Common myeloid progenitor, CD34-positive (primary cell): ENCODE results near the gene SOS2.
A peak's percentile ranks its signal among the peaks of the same experiment; 100 is the strongest.

Source experiments
- CTCF ChIA-PET: fragments of 350-600 bp; sonication (Branson Sonifier 250); formaldehyde crosslinking; loops from one replicate; lab custom pipeline; 2021; ENCODE audit warnings: antibody characterized with exemption; lab: Charles Lee
- POLR2A ChIA-PET: fragments of 350-600 bp; sonication (Branson Sonifier 250); formaldehyde crosslinking; loops from one replicate; lab custom pipeline; 2021; ENCODE audit warnings: antibody characterized with exemption; lab: Charles Lee
- DNase-seq, 3 donors: peaks; one replicate each; pipeline versions ENCODE4 v3.0.0 to v3.0.0-alpha.2; 2013
- H3K27ac ChIP-seq, 2 experiments: 1 replicate in 1 of 2; 2 replicates in 1 of 2; pipeline ENCODE4 v1.7.0; 2013; ENCODE audit warnings: inconsistent platforms in 2 of 2, low read length in 2 of 2, mild to moderate bottlenecking in 2 of 2, low read depth in 1 of 2, moderate library complexity in 1 of 2; ENCODE audit not compliant: severe bottlenecking in 2 of 2, insufficient read depth in 1 of 2, poor library complexity in 1 of 2
- H3K27me3 ChIP-seq, 5 experiments: replicated peaks in 2 of 5; 1 replicate in 3 of 5; 2 replicates in 2 of 5; pipeline versions ENCODE4 v1.6.1 to v1.7.0; 2013; ENCODE audit warnings: low read length in 4 of 5, mild to moderate bottlenecking in 2 of 5, moderate library complexity in 2 of 5, inconsistent platforms in 1 of 5; ENCODE audit not compliant: insufficient read depth in 5 of 5, control insufficient read depth in 4 of 5
- H3K36me3 ChIP-seq, 4 experiments: 1 replicate in 2 of 4; 2 replicates in 2 of 4; pipeline versions ENCODE4 v1.6.1 to v1.7.0; 2013; ENCODE audit warnings: low read length in 3 of 4, control low read depth in 1 of 4, mild to moderate bottlenecking in 1 of 4; ENCODE audit not compliant: control insufficient read depth in 4 of 4, insufficient read depth in 4 of 4
- H3K4me1 ChIP-seq, 4 experiments: 1 replicate in 3 of 4; 2 replicates in 1 of 4; pipeline versions ENCODE4 v1.6.1 to v1.7.1; 2013; ENCODE audit warnings: low read length in 3 of 4, mild to moderate bottlenecking in 3 of 4, control low read depth in 1 of 4, inconsistent platforms in 1 of 4, moderate library complexity in 1 of 4; ENCODE audit not compliant: control insufficient read depth in 4 of 4, insufficient read depth in 4 of 4; ENCODE audit errors: control extremely low read depth in 1 of 4
- H3K4me3 ChIP-seq, 7 experiments: 1 replicate in 4 of 7; 2 replicates in 3 of 7; pipeline versions ENCODE4 v1.5.1 to v1.7.0; 2013; ENCODE audit warnings: mild to moderate bottlenecking in 7 of 7, low read length in 6 of 7, moderate library complexity in 6 of 7, inconsistent platforms in 2 of 7, low read depth in 2 of 7, control low read depth in 1 of 7; ENCODE audit not compliant: insufficient read depth in 4 of 7, control insufficient read depth in 1 of 7; ENCODE audit errors: extremely low read depth in 1 of 7
- H3K9me3 ChIP-seq, 5 experiments: 1 replicate in 4 of 5; 2 replicates in 1 of 5; pipeline versions ENCODE4 v1.6.1 to v1.7.1; 2013; ENCODE audit warnings: low read length in 4 of 5, mild to moderate bottlenecking in 2 of 5, inconsistent platforms in 1 of 5, low read depth in 1 of 5, moderate library complexity in 1 of 5; ENCODE audit not compliant: control insufficient read depth in 4 of 5, insufficient read depth in 2 of 5; ENCODE audit errors: control extremely low read depth in 1 of 5
- WGBS: methylation state at CpG from one replicate; pipeline ENCODE4 v1.1.5; 2013; ENCODE audit not compliant: insufficient coverage; 5-methylcytosine and 5-hydroxymethylcytosine counted together

The SOS2 gene

DNA sequence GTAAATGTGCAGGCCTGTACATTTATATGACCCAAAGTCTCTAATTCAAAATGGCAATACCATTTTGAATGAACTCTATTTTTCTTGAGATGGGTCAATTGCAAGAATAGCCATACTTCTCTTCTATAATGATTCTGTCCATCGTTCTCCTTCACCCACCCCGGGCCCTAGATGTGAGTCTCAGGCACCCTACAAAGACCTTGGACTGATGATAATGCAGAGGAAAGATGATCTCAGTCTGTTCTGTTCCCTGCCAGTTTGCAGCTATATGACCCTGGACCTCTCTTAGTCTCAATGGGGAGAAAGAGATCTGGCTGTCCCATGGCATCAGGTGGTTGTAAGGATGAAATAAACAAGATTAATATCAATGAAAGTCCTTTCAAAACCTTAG lies 145.1 kb downstream of the SOS2 start:
- Histone ChIP-seq H3K36me3 (no peaks in the 10 kb centered on the region), H3K9me3 (no peaks in the 10 kb centered on the region), H3K4me3 (no peak overlapping the region), H3K4me1 (peaks cover 0 to 26% (median 10%) of the 10 kb centered on the region in 4 experiments), H3K27me3 (no peaks in the 10 kb centered on the region), H3K27ac (no peak overlapping the region)
- 100% methylated on average over 2 of the region's 2 CpGs for WGBS
- POLR2A ChIA-PET: no interaction called here
- CTCF ChIA-PET: interaction anchor here (0.9 to 2.8 kb wide), 4 partner anchors 11 to 221 kb away, joined by 3 to 13 read pairs (median 5); no protein-coding TSS in a partner anchor
- DNase-seq: no peak

DNA sequence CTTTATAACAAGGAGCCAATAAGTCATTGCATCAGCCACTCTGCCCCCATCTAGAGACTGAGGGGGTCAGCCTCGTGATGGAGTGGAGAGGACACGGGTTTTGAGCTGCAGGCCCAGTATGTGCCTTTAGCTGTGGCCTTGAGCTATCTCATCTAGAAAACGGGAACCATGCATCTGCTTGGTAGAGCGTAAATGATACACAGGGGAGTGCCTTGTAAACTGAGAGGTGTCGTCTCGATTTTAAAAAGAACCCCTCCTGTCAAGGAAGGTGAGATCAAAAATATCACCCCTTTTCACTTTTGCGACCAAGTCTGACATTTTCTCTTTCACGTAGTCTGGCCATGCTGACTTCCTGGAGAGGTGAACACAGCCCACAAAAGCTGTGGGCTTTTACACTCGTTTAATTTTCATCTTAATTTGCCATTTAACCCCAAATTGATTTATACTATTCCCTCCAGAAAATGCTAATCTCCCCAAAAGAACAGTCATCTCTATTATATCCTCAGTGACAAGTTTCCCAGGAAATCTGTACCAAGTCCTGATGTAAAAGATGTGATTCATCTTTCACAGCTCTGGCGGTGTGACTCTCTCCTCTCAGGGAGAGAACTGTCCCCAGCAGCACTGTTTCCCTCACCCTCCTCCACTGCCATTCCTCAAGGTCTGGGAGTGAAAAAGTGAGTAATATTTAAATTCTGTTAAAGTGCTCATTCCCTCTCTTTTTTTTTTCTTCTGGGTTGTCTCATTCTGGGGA lies 145.6 kb downstream of the SOS2 start:
- Histone ChIP-seq H3K9me3 (no peaks in the 10 kb centered on the region), H3K27me3 (no peaks in the 10 kb centered on the region), H3K27ac (no peak overlapping the region), H3K4me1 (peaks cover 0 to 23% (median 6%) of the 10 kb centered on the region in 4 experiments), H3K4me3 (no peak overlapping the region), H3K36me3 (no peaks in the 10 kb centered on the region)
- ChIA-PET POLR2A (no interaction called here), CTCF (interaction anchor here (0.9 to 2.8 kb wide), 4 partner anchors 10 to 25 kb away, joined by 3 to 13 read pairs (median 4); no protein-coding TSS in a partner anchor)
- DNase-seq: peak in 1 of 3 donors; percentile 30
- 94% methylated on average over 8 of the region's 10 CpGs for WGBS

DNA sequence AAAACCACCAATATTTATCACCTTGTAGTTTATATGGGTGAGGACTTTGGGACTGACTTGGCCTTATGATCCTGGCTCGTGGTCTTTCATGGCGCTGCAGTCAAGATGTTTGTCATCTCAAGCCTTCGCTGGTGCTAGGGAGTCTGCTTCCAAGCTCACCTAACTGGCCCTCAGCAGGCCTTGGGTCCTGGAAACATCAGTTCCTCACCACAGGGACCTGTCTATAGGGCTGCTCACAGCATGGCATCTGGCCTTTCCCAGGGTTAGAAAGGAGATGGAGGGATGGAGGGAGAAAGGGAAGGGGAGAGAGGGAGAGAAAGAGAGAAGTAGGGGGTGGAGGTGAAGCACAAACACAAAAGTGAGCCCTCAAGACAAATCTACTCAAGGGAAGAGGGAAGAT lies 146.7 kb downstream of the SOS2 start:
- WGBS: 92% methylated on average over 3 of the region's 3 CpGs
- Histone ChIP-seq H3K36me3 (no peaks in the 10 kb centered on the region), H3K4me1 (peaks cover 0 to 23% (median 6%) of the 10 kb centered on the region in 4 experiments), H3K27ac (no peak overlapping the region), H3K27me3 (no peaks in the 10 kb centered on the region), H3K4me3 (no peak overlapping the region), H3K9me3 (no peaks in the 10 kb centered on the region)
- POLR2A ChIA-PET: no interaction called here
- CTCF ChIA-PET: interaction anchor here (1.1 kb wide), 1 partner anchor 24 kb away, joined by 3 read pairs; no protein-coding TSS in a partner anchor
- no peak for DNase-seq

DNA sequence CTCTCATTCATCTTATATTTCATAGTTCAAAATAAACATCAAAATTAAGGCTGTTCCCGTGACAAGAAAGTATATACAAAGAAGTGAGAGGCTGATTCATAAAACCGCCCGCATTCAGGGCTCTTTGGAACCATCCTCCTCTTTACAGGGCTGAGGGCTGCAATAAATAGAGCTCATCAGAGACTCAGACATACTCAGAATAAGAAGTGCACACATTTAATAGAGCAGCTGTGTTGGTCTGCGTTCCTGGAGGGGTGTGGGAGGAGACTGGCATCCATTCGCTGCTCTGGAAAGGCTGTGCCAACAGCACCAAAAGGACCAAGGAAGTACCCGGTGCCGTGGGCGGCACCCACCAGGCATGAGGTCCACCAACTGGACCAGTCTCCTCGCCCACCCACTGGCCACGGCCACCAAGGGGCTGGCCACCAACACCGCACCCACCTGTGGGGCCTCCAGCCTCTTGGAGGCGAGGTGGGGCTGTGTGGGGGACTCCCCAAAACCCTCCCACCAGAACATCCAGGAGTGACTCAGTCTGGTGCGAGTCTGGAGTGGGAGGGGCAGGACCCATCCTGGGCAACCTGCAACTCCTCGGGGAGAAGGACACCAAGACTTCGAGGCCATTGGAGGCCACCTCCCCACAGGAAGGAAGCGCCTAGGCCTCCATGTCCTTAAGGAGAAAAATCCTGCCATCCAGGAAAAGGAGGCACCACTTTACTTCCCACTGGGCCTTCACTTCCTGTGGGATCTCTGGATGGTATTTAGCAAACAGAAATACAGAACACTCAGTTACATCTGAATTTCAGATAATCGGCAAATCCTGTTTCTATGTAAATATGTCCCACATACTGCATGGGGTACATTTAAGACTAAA lies 147.7 kb downstream of the SOS2 start:
- ChIA-PET CTCF (interaction anchor here (1.2 kb wide), 1 partner anchor 22 kb away, joined by 3 read pairs; no protein-coding TSS in a partner anchor), POLR2A (no interaction called here)
- WGBS: 97% methylated on average over 7 of the region's 17 CpGs
- H3K36me3 ChIP-seq: no peaks in the 10 kb centered on the region
- H3K9me3 ChIP-seq: no peaks in the 10 kb centered on the region
- no peak for DNase-seq
- peaks cover 0 to 23% (median 6%) of the 10 kb centered on the region in 4 experiments for H3K4me1 ChIP-seq
- H3K27ac ChIP-seq: peak overlapping the region in 1 of 2 experiments; percentile 58
- H3K4me3 ChIP-seq: no peak overlapping the region
- H3K27me3 ChIP-seq: no peaks in the 10 kb centered on the region

DNA sequence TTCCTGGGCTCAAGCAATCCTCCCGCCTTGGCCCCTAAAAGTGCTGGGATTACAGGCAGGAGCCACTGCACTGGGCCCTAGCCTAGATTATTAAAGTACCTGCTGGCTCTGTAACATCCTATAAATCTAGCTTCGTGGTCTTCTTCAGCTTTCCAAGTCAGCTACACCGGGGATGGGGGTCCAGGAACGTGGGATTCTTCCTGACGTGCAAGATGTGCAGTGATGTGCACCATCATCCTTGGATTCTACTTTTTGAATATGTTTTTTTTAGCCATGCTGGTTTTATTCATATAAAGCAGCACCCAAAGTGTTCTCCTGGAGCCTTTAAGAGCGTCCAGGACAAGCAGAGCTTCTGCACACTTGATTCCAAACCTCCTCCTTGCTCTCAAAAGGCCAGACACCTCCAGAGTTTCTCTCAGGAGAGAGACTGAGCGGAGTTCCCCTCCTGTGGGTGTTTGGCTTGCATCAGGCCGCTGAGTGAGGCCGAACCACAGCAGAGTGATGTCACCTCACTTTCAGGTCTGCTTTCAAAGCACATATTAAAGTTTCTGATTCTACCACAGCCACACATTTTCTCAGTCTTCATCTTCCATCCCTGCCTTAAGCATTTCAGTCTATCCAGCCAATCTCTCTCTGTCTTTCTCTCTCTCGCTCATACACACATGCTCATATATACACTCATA lies 148.5 kb downstream of the SOS2 start:
- WGBS: 93% methylated on average over 8 of the region's 10 CpGs
- no peak overlapping the region for H3K4me3 ChIP-seq
- no peaks in the 10 kb centered on the region for H3K27me3 ChIP-seq
- peaks cover 0 to 20% (median 6%) of the 10 kb centered on the region in 4 experiments for H3K4me1 ChIP-seq
- no peaks in the 10 kb centered on the region for H3K9me3 ChIP-seq
- DNase-seq: peak in 2 of 3 donors; percentile 34 to 44
- POLR2A ChIA-PET: no interaction called here
- CTCF ChIA-PET: interaction anchor here (1.2 to 1.3 kb wide), 2 partner anchors 9 to 22 kb away, joined by 3 to 4 read pairs; no protein-coding TSS in a partner anchor
- H3K27ac ChIP-seq: peak overlapping the region in 1 of 2 experiments; percentile 66
- no peaks in the 10 kb centered on the region for H3K36me3 ChIP-seq

DNA sequence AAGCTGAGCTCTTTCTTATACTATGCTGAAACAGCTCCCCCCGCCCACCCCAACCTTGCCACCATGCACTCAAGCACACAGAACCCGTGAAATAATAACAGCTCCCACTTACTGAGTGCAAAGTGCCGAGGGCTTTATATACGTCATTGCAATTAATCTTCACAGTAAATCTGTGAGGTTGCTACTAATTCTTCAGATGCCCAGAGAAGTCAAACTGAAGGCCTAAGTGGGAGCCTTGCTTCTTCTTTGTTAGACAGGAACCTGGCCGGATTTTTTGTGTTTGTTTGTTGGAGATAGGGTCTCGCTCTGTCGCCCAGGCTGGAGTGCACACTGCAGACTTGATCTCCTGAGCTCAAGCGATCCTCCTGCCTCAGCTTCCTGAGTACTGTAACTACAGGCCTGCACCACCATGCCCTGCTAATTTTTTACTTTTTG lies 149.1 kb downstream of the SOS2 start:
- Histone ChIP-seq H3K4me3 (no peak overlapping the region), H3K4me1 (peaks cover 0 to 14% (median 2%) of the 10 kb centered on the region in 4 experiments), H3K27me3 (no peaks in the 10 kb centered on the region), H3K36me3 (no peaks in the 10 kb centered on the region), H3K27ac (peak overlapping the region in 1 of 2 experiments; percentile 66), H3K9me3 (no peaks in the 10 kb centered on the region)
- no peak for DNase-seq
- ChIA-PET CTCF (interaction anchor here (0.7 to 1.3 kb wide), 3 partner anchors 9 to 22 kb away, joined by 3 to 4 read pairs (median 3); no protein-coding TSS in a partner anchor), POLR2A (no interaction called here)
- 97% methylated on average over 7 of the region's 8 CpGs for WGBS
